ENCODE data around the gene LRP8.

- TF ChIP-seq CTCF (IDR thresholded peaks at IDR 0.05; ENCODE audit: insufficient read depth, low read depth, low read length) (no peak), EZH2 (IDR thresholded peaks at IDR 0.05; ENCODE audit: insufficient read depth, low read length) (no peak)
These were observed 14.3 kb upstream of the LRP8 start for GRCh38 chr1:53341961-53342707.

Measured in astrocyte (in vitro differentiated cells and primary cell).